ENCODE measurements around the gene CALN1. TPM values are rescaled to one million over a fixed set of nuclear protein-coding genes. Genes with fewer than 3 reads are reported as not detected.

Gene CALN1
- polyA plus RNA-seq, 1 experiment, result not detected

DNA sequence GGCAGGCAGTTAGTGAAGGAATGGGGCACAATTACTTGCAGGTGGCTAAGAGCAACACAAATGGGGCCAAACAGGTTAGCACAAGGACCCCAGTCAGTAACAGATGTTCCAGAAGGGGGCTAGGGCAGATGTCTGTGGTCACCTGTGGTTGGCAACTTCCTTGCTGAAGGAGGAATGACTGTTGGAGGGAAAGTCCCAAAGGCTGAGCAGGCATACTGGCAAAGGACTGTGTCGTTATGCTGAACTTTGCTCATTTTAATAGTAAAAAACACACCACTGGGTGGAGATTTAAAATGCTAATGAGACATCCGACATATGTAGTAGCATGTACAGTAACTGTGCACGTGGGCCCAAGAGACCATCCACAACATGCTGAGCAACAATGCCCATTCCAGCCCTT, 511.6 kb downstream of the CALN1 start:
- POLR2A ChIA-PET, result no interaction called here

GRCh38 chr7:71896535-71896934, 515.6 kb downstream of the CALN1 start:
- ChIA-PET POLR2A (no interaction called here), CTCF (no interaction called here)
- TF ChIP-seq, protein P1, sequence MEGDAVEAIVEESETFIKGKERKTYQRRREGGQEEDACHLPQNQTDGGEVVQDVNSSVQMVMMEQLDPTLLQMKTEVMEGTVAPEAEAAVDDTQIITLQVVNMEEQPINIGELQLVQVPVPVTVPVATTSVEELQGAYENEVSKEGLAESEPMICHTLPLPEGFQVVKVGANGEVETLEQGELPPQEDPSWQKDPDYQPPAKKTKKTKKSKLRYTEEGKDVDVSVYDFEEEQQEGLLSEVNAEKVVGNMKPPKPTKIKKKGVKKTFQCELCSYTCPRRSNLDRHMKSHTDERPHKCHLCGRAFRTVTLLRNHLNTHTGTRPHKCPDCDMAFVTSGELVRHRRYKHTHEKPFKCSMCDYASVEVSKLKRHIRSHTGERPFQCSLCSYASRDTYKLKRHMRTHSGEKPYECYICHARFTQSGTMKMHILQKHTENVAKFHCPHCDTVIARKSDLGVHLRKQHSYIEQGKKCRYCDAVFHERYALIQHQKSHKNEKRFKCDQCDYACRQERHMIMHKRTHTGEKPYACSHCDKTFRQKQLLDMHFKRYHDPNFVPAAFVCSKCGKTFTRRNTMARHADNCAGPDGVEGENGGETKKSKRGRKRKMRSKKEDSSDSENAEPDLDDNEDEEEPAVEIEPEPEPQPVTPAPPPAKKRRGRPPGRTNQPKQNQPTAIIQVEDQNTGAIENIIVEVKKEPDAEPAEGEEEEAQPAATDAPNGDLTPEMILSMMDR (IDR thresholded peaks at IDR 0.05; ENCODE audit: insufficient read depth, low read depth, low read length), result no peak
- no peak for DNase-seq (ENCODE audit: low read depth)
- Histone ChIP-seq H3K36me3 (ENCODE audit: control insufficient read depth, insufficient read depth, low read length) (no peaks in the 10 kb centered on the region), H3K4me3 (ENCODE audit: low read depth, low read length) (no peak overlapping the region), H3K27me3 (ENCODE audit: control insufficient read depth, insufficient read depth, low read length) (no peaks in the 10 kb centered on the region)

More for the DNA sequence above, 511.6 kb downstream of the CALN1 start:
- CTCF ChIA-PET, result no interaction called here
- H3K27me3 ChIP-seq (ENCODE audit: control insufficient read depth, insufficient read depth, low read length), result no peaks in the 10 kb centered on the region
- H3K4me3 ChIP-seq (ENCODE audit: low read depth, low read length), result no peak overlapping the region
- DNase-seq (ENCODE audit: low read depth), result no peak
- no peaks in the 10 kb centered on the region for H3K36me3 ChIP-seq (ENCODE audit: control insufficient read depth, insufficient read depth, low read length)
- TF ChIP-seq, protein P1 (IDR thresholded peaks at IDR 0.05; ENCODE audit: insufficient read depth, low read depth, low read length), result no peak

DNA sequence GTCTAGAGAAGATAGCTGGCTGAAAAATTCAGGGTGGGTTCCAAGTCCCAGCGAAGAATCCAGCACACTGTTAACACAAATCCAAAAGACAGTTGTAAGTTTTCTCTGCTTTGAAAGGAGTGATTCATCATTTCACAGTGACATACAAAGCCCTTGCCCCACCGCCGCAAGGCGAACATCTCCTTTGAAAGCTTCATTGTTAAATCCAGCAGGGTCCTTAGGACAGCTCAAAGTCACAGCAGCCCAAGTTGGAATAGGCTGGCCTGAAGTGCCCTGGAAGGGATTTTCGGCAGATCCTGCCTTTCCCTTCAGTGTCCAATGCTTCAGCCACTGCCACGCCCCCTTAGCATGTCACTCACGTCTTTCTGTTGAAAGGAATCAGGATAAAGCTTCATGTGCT, 526.1 kb downstream of the CALN1 start:
- no peaks in the 10 kb centered on the region for H3K36me3 ChIP-seq (ENCODE audit: control insufficient read depth, insufficient read depth, low read length)
- POLR2A ChIA-PET, result no interaction called here
- CTCF ChIA-PET, result no interaction called here
- DNase-seq (ENCODE audit: low read depth), result no peak
- no peaks in the 10 kb centered on the region for H3K27me3 ChIP-seq (ENCODE audit: control insufficient read depth, insufficient read depth, low read length)
- H3K4me3 ChIP-seq (ENCODE audit: low read depth, low read length), result no peak overlapping the region
- TF ChIP-seq, protein P1 (IDR thresholded peaks at IDR 0.05; ENCODE audit: insufficient read depth, low read depth, low read length), result no peak

DNA sequence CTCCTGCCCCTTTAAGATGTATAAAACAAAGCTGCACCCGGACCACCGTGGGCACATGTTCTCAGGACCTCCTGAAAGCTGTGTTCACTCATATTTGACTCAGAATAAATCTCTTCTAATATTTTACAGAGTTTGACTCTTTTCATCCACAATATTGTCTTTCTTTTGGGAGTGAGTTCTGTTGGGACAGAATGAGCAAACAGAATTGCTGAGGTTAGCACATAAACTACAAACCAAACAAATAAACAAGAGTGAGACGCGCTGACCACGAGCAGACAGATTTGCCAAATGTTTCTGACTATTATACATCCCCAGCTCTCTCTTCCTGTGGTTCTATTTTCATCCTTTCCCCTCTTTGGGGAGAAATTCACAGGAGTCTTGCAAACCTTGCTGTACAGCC, 526.7 kb downstream of the CALN1 start:
- ChIA-PET CTCF (no interaction called here), POLR2A (no interaction called here)
- no peak for DNase-seq (ENCODE audit: low read depth)
- Histone ChIP-seq H3K4me3 (ENCODE audit: low read depth, low read length) (no peak overlapping the region), H3K27me3 (ENCODE audit: control insufficient read depth, insufficient read depth, low read length) (no peaks in the 10 kb centered on the region), H3K36me3 (ENCODE audit: control insufficient read depth, insufficient read depth, low read length) (no peaks in the 10 kb centered on the region)
- TF ChIP-seq, protein P1 (IDR thresholded peaks at IDR 0.05; ENCODE audit: insufficient read depth, low read depth, low read length), result no peak

- H3K4me3 ChIP-seq (ENCODE audit: low read depth, low read length), result no peak overlapping the region
- TF ChIP-seq, protein P1 (IDR thresholded peaks at IDR 0.05; ENCODE audit: insufficient read depth, low read depth, low read length), result no peak
- no peaks in the 10 kb centered on the region for H3K36me3 ChIP-seq (ENCODE audit: control insufficient read depth, insufficient read depth, low read length)
- no peaks in the 10 kb centered on the region for H3K27me3 ChIP-seq (ENCODE audit: control insufficient read depth, insufficient read depth, low read length)
- CTCF ChIA-PET, result no interaction called here
- POLR2A ChIA-PET, result no interaction called here
- no peak for DNase-seq (ENCODE audit: low read depth)
Observed at GRCh38 chr7:71883415-71883814, 528.7 kb downstream of the CALN1 start.
